ENCODE data around the gene ZFY. TPM values are rescaled to one million over a fixed set of nuclear protein-coding genes. Genes with fewer than 3 reads are reported as not detected.

ZFY gene
- total and polyA plus RNA-seq, 9 donors = 0.18 TPM; not detected in 8

DNA sequence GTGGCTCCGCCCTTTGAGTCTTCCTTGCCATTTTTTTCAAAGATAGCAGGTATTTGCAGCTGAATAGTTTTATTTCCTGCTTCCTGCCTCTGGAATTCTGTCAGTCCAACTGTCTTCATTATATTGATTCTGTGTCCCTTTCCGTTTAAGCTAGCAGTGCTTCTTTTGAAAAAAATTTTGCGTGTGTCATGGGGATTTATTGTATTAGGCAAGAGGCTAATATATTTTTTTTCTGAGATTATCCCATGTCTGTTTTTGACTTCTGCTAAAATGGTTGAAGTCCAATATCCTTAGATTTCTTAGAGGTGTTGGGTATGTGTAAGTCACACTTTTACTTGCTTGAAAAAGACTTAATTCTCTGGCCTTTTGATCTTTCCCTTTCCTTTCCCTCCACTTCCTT, 20.4 kb downstream of the ZFY start:
- no CpG with 5 or more reads among the region's 3 CpGs for WGBS, 3 donors
- intact Hi-C loops (cut with DNase I) = no loop called here
- TF ChIP-seq, protein P1, sequence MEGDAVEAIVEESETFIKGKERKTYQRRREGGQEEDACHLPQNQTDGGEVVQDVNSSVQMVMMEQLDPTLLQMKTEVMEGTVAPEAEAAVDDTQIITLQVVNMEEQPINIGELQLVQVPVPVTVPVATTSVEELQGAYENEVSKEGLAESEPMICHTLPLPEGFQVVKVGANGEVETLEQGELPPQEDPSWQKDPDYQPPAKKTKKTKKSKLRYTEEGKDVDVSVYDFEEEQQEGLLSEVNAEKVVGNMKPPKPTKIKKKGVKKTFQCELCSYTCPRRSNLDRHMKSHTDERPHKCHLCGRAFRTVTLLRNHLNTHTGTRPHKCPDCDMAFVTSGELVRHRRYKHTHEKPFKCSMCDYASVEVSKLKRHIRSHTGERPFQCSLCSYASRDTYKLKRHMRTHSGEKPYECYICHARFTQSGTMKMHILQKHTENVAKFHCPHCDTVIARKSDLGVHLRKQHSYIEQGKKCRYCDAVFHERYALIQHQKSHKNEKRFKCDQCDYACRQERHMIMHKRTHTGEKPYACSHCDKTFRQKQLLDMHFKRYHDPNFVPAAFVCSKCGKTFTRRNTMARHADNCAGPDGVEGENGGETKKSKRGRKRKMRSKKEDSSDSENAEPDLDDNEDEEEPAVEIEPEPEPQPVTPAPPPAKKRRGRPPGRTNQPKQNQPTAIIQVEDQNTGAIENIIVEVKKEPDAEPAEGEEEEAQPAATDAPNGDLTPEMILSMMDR (IDR thresholded peaks at IDR 0.05) = no peak
- TF ChIP-seq POLR2A (IDR thresholded peaks at IDR 0.05) = no peak
- TF ChIP-seq EP300 (IDR thresholded peaks at IDR 0.05) = no peak
- no peak for DNase-seq
- no peak overlapping the region for H3K27ac ChIP-seq
- no peaks in the 10 kb centered on the region for H3K4me1 ChIP-seq (ENCODE audit: insufficient read depth)
- no peak overlapping the region for H3K4me3 ChIP-seq
- H3K9me3 ChIP-seq = no peaks in the 10 kb centered on the region
- H3K36me3 ChIP-seq = no peaks in the 10 kb centered on the region
- no peaks in the 10 kb centered on the region for H3K27me3 ChIP-seq

DNA sequence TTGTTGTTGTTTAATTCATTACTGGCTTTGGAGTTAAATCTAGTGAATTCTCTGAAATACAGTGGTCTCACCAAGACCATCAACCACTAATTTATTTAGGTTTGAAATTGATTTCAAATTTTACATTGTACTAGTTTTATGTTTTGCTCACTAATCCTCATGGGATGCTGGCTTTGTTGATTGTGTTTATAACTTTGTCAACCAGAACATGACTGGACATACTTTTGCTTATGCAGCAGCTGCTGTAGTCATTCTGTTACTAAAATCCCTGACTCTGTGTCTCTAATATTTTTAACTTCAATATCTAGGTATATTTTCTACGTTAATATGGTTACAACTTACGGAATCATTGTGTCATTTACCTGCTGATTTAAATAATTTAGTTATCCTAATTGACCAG, 26.9 kb downstream of the ZFY start:
- intact Hi-C loops (cut with DNase I) = no loop called here
- H3K27me3 ChIP-seq = no peaks in the 10 kb centered on the region

DNA sequence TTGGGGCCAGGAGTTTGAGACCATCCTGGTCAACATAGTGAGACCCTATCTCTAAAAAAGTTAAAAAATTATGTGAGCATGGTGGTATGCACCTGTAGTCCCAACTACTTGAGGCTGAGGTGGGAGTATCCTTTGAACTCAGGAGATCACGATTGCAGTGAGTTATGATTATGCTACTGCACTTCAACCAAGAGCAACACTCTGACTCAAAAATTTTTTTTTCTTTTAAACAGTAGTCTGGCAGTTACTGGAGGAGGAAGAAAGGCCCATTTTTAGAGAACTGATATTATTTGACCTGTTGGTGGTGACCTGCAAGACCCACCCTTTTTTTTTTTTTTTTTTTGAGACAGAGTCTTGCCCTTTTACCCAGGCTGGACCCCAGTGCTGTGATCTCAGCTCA, 29.6 kb downstream of the ZFY start:
- H3K27ac ChIP-seq = no peak overlapping the region
- no CpG with 5 or more reads among the region's 1 CpG for WGBS, 3 donors
- no peaks in the 10 kb centered on the region for H3K27me3 ChIP-seq
- H3K9me3 ChIP-seq = no peaks in the 10 kb centered on the region
- no peak overlapping the region for H3K4me3 ChIP-seq
- no peak for DNase-seq
- intact Hi-C loops (cut with DNase I) = no loop called here
- H3K36me3 ChIP-seq = no peaks in the 10 kb centered on the region
- TF ChIP-seq, protein P1 (IDR thresholded peaks at IDR 0.05) = no peak
- TF ChIP-seq EP300 (IDR thresholded peaks at IDR 0.05) (no peak), POLR2A (IDR thresholded peaks at IDR 0.05) (no peak)
- H3K4me1 ChIP-seq (ENCODE audit: insufficient read depth) = no peaks in the 10 kb centered on the region

More for the DNA sequence above, 26.9 kb downstream of the ZFY start:
- TF ChIP-seq, protein P1 (IDR thresholded peaks at IDR 0.05) = no peak
- TF ChIP-seq EP300 (IDR thresholded peaks at IDR 0.05) (no peak), POLR2A (IDR thresholded peaks at IDR 0.05) (no peak)
- Histone ChIP-seq H3K9me3 (no peaks in the 10 kb centered on the region), H3K27ac (no peak overlapping the region), H3K36me3 (no peaks in the 10 kb centered on the region), H3K4me3 (no peak overlapping the region), H3K4me1 (ENCODE audit: insufficient read depth) (no peaks in the 10 kb centered on the region)
- no CpG with 5 or more reads among the region's 2 CpGs for WGBS, 3 donors
- no peak for DNase-seq

DNA sequence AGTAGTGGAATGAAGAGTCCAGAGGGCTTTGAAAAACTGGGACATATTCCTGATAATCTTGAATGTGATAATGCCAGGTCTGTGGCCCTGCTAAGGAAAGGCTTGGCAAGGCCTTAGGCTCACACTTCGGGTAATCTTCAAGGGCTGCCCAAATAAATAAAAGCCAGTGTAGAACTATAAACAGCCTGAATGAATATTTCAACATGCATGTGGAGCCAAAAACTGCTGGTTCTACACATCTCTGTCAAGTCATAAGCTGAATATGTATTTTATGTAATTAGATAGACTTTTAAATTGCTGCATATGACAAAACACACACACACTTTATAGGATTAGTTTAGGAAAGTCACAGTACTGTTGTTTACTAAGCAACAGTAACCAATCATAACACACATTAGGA, 30.4 kb downstream of the ZFY start:
- Histone ChIP-seq H3K4me1 (ENCODE audit: insufficient read depth) (no peaks in the 10 kb centered on the region), H3K27ac (no peak overlapping the region), H3K9me3 (no peaks in the 10 kb centered on the region), H3K36me3 (no peaks in the 10 kb centered on the region), H3K27me3 (no peaks in the 10 kb centered on the region), H3K4me3 (no peak overlapping the region)
- DNase-seq = no peak
- WGBS, 3 donors = no CpG with 5 or more reads among the region's 1 CpG
- intact Hi-C loops (cut with DNase I) = no loop called here
- TF ChIP-seq POLR2A (IDR thresholded peaks at IDR 0.05) (no peak), EP300 (IDR thresholded peaks at IDR 0.05) (no peak)
- TF ChIP-seq, protein P1 (IDR thresholded peaks at IDR 0.05) = no peak

DNA sequence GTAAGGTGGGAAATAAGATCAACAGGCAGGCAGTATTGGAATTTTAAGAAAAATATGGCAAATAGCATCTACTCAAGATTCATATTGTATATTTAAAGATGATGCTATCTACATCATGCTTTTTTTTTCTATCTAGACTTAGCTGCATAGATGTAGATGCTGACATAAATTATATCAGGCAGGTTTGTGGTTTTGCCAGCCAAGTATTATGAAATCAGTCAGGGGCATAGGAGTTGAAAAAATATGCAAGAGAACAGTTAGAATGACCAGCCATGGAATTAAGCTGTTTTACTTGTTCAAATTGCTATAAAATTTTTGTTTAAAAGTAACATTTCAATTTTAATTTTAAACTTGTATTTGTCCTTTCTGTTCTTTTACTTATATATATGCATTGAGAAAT, 34.4 kb downstream of the ZFY start:
- no peaks in the 10 kb centered on the region for H3K27me3 ChIP-seq
- H3K27ac ChIP-seq = no peak overlapping the region
- no peaks in the 10 kb centered on the region for H3K9me3 ChIP-seq
- H3K4me1 ChIP-seq (ENCODE audit: insufficient read depth) = no peaks in the 10 kb centered on the region
- intact Hi-C loops (cut with DNase I) = no loop called here
- TF ChIP-seq EP300 (IDR thresholded peaks at IDR 0.05) = no peak
- TF ChIP-seq, protein P1 (IDR thresholded peaks at IDR 0.05) = no peak
- TF ChIP-seq POLR2A (IDR thresholded peaks at IDR 0.05) = no peak
- DNase-seq = no peak
- H3K36me3 ChIP-seq = no peaks in the 10 kb centered on the region
- H3K4me3 ChIP-seq = no peak overlapping the region
